ENCODE measurements around the gene DLG1. TPM values are rescaled to one million over a fixed set of nuclear protein-coding genes. Genes with fewer than 3 reads are reported as not detected.
A peak's percentile ranks its signal among the peaks of the same experiment; 100 is the strongest.
"Not testable (repeated sequence)": the region's sequence is repeated elsewhere in the genome, so short reads cannot be mapped to it uniquely, and the experiment has no call there.

DLG1 gene
- total RNA-seq, 1 donor from 2014 or later: 168 TPM

DNA sequence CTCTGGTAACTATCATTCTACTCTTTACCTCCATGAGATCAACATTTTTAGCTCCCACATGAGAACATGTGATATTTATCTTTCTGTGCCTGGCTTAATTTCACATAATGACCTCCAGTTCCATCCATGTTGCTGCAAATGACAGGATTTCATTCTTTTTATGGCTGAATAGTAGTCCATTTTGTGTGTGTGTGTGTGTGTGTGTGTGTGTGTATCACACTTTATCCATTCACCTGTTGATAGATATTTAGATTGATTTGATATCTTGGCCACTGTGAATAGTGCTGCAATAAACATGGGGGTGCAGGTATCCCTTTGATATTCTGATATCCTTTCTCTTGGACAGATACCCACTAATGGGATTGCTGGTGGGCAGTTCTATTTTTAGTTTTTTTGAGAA lies 18.3 kb downstream of the DLG1 start:
- H3K36me3 Mint-ChIP-seq (ENCODE audit: unreplicated experiment): peaks cover 38% of the 10 kb centered on the region
- TF ChIP-seq, protein P1, sequence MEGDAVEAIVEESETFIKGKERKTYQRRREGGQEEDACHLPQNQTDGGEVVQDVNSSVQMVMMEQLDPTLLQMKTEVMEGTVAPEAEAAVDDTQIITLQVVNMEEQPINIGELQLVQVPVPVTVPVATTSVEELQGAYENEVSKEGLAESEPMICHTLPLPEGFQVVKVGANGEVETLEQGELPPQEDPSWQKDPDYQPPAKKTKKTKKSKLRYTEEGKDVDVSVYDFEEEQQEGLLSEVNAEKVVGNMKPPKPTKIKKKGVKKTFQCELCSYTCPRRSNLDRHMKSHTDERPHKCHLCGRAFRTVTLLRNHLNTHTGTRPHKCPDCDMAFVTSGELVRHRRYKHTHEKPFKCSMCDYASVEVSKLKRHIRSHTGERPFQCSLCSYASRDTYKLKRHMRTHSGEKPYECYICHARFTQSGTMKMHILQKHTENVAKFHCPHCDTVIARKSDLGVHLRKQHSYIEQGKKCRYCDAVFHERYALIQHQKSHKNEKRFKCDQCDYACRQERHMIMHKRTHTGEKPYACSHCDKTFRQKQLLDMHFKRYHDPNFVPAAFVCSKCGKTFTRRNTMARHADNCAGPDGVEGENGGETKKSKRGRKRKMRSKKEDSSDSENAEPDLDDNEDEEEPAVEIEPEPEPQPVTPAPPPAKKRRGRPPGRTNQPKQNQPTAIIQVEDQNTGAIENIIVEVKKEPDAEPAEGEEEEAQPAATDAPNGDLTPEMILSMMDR (IDR thresholded peaks at IDR 0.05): no peak
- peaks cover 14% of the 10 kb centered on the region for H3K4me1 Mint-ChIP-seq (ENCODE audit: unreplicated experiment)
- no peaks in the 10 kb centered on the region for H3K9me3 Mint-ChIP-seq (ENCODE audit: unreplicated experiment)
- DNase-seq (ENCODE audit: extremely low spot score, unreplicated experiment): no peak
- H3K27ac Mint-ChIP-seq (ENCODE audit: unreplicated experiment): peak overlapping the region; percentile 32
- no peaks in the 10 kb centered on the region for H3K27me3 Mint-ChIP-seq (ENCODE audit: unreplicated experiment)
- no peak overlapping the region for H3K4me3 Mint-ChIP-seq (ENCODE audit: unreplicated experiment)

DNA sequence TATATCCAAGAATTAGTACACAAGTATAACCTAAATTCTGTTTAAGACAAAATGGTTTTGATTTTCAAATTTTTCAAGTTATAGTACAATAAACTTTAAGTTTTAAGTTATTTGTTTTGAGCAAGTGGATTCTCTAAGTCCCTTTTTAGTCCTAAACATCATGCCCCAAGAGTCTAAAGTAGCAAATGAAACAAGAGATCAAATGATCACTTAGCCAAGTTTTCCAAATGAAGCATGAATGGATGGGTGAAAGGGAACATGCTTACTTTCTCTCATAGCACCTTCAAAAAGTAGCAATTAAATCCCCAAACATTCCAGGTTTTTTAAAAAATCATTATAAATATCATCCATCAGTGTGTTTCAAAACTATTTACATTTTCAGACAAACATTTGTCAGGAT lies 19.5 kb downstream of the DLG1 start:
- Mint-ChIP-seq H3K4me1 (ENCODE audit: unreplicated experiment) (peaks cover 21% of the 10 kb centered on the region), H3K27ac (ENCODE audit: unreplicated experiment) (peak overlapping the region; percentile 66), H3K4me3 (ENCODE audit: unreplicated experiment) (no peak overlapping the region), H3K9me3 (ENCODE audit: unreplicated experiment) (no peaks in the 10 kb centered on the region), H3K36me3 (ENCODE audit: unreplicated experiment) (peaks cover 40% of the 10 kb centered on the region), H3K27me3 (ENCODE audit: unreplicated experiment) (no peaks in the 10 kb centered on the region)
- DNase-seq (ENCODE audit: extremely low spot score, unreplicated experiment): no peak
- TF ChIP-seq, protein P1 (IDR thresholded peaks at IDR 0.05): no peak

DNA sequence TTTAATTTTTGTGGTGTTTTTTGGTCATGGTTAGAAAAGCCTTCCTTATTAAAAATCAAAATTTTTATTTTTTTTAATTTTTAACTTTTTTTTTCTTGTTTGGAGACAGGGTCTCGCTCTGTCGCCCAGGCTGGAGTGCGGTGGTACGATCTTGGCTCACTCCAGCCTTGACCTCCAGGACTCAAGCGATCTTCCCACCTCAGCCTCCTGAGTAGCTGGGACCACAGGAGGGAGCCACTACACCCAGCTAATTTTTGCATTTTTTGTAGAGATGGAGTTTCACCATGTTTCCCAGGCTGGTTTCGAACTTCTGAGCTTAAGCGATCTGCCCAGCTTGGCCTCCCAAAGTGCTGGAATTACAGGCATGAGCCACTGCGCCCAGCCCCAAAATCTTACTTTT lies 21.6 kb downstream of the DLG1 start:
- Mint-ChIP-seq H3K36me3 (ENCODE audit: unreplicated experiment) (peaks cover 41% of the 10 kb centered on the region), H3K4me1 (ENCODE audit: unreplicated experiment) (peaks cover 36% of the 10 kb centered on the region)
- not testable (repeated sequence) for H3K27ac Mint-ChIP-seq (ENCODE audit: unreplicated experiment); H3K9me3 Mint-ChIP-seq (ENCODE audit: unreplicated experiment); H3K4me3 Mint-ChIP-seq (ENCODE audit: unreplicated experiment); H3K27me3 Mint-ChIP-seq (ENCODE audit: unreplicated experiment); DNase-seq (ENCODE audit: extremely low spot score, unreplicated experiment)
- TF ChIP-seq, protein P1 (IDR thresholded peaks at IDR 0.05): peak; percentile 27

DNA sequence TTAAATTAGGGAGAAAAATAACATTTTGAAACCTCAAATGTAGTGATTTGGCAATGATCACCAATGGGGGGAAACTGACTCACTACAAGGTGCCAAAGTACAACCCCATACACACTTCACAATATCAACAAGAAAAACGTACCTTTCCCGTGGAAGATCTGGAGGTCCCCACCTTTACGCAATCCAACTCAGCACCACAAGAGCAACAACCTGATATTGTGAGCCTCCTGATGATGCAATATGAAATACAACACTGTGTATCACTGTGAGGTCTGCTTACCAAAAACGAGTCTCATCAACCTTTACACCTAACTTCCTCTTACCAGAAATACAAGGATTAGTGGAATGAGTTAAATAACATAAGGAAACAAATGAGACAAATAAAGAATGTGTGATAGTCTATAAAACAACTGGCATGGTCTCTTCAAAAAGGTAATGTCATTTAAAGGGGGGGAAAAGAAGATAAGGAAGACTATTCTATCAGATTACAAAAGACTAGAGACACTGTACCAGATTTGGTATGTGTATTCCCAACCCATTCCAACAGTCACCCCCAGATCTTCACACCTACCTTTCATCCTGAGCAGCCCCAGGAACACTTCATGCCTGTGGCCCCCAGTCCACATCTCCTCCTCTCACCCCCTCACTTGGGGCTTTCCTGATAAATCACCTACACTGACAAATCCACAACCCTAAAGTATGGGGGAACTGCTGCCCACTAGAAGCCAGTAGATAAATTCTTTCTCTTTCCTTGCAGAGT lies 27.7 kb downstream of the DLG1 start:
- Mint-ChIP-seq H3K9me3 (ENCODE audit: unreplicated experiment) (no peaks in the 10 kb centered on the region), H3K27ac (ENCODE audit: unreplicated experiment) (peak overlapping the region; percentile 53), H3K27me3 (ENCODE audit: unreplicated experiment) (no peaks in the 10 kb centered on the region), H3K4me3 (ENCODE audit: unreplicated experiment) (no peak overlapping the region), H3K4me1 (ENCODE audit: unreplicated experiment) (peaks cover 60% of the 10 kb centered on the region), H3K36me3 (ENCODE audit: unreplicated experiment) (peaks cover 34% of the 10 kb centered on the region)
- no peak for DNase-seq (ENCODE audit: extremely low spot score, unreplicated experiment)
- TF ChIP-seq, protein P1 (IDR thresholded peaks at IDR 0.05): no peak

DNA sequence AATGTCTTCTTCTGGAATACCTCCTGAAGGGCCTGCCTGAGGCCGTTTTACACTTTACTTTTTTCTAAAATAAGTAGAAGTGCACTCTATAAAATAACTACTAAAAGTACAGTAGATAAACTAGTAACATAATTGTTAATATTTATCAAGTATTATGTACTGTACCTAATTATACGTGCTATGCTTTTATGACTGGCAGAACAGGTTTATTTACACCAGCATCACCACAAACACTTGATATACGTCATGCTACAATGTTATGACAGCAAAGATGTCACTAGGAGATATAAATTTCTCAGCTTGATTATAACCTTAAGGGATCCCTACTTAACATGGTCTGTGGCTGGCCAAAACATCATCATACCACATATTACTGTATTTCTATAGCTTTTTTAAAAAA lies 29.4 kb downstream of the DLG1 start:
- Mint-ChIP-seq H3K4me3 (ENCODE audit: unreplicated experiment) (no peak overlapping the region), H3K27ac (ENCODE audit: unreplicated experiment) (no peak overlapping the region), H3K27me3 (ENCODE audit: unreplicated experiment) (no peaks in the 10 kb centered on the region), H3K36me3 (ENCODE audit: unreplicated experiment) (peaks cover 32% of the 10 kb centered on the region), H3K4me1 (ENCODE audit: unreplicated experiment) (peaks cover 53% of the 10 kb centered on the region), H3K9me3 (ENCODE audit: unreplicated experiment) (no peaks in the 10 kb centered on the region)
- DNase-seq (ENCODE audit: extremely low spot score, unreplicated experiment): no peak
- TF ChIP-seq, protein P1 (IDR thresholded peaks at IDR 0.05): no peak
